HG03066 (cell line): ENCODE measurements around the gene ADPRHL1.
"Not testable (repeated sequence)": the region's sequence is repeated elsewhere in the genome, so short reads cannot be mapped to it uniquely, and the experiment has no call there.

Experiments
- ATAC-seq: cut with Tn5 transposase; IDR thresholded peaks from one replicate; pipeline ENCODE4 v1.9.1; 2021; ENCODE audit warnings: low read depth; ENCODE audit not compliant: unreplicated experiment

The ADPRHL1 gene

GRCh38 chr13:113458253-113459065 lies 5.2 kb upstream of the ADPRHL1 start:
- ATAC-seq: no peak

GRCh38 chr13:113457510-113457909 lies 4.2 kb upstream of the ADPRHL1 start:
- no peak for ATAC-seq

- ATAC-seq: no peak
These were observed 2.9 kb upstream of the ADPRHL1 start for GRCh38 chr13:113456116-113456702.

- ATAC-seq: no peak
These were observed 2.1 kb upstream of the ADPRHL1 start for GRCh38 chr13:113455384-113455783.

GRCh38 chr13:113454936-113455335 lies 1.6 kb upstream of the ADPRHL1 start:
- no peak for ATAC-seq

- no peak for ATAC-seq
These were observed 822 bp downstream of the ADPRHL1 start for GRCh38 chr13:113452466-113452865.

GRCh38 chr13:113451951-113452421 lies 1.3 kb downstream of the ADPRHL1 start:
- no peak for ATAC-seq

GRCh38 chr13:113450861-113451620 lies 2.2 kb downstream of the ADPRHL1 start:
- not testable (repeated sequence) for ATAC-seq

- ATAC-seq: not testable (repeated sequence)
These were observed 2.9 kb downstream of the ADPRHL1 start for GRCh38 chr13:113450348-113450744.

GRCh38 chr13:113449693-113450347 lies 3.5 kb downstream of the ADPRHL1 start:
- no peak for ATAC-seq

GRCh38 chr13:113448885-113449692 lies 4.2 kb downstream of the ADPRHL1 start:
- peak; percentile 51 for ATAC-seq

GRCh38 chr13:113448545-113448884 lies 4.8 kb downstream of the ADPRHL1 start:
- no peak for ATAC-seq

GRCh38 chr13:113447596-113447995 lies 5.7 kb downstream of the ADPRHL1 start:
- ATAC-seq: no peak

- no peak for ATAC-seq
These were observed 6.8 kb downstream of the ADPRHL1 start for GRCh38 chr13:113446488-113446854.

GRCh38 chr13:113445791-113446487 lies 7.3 kb downstream of the ADPRHL1 start:
- no peak for ATAC-seq

- ATAC-seq: no peak
These were observed 9.3 kb downstream of the ADPRHL1 start for GRCh38 chr13:113443991-113444390.

- no peak for ATAC-seq
These were observed 10.3 kb downstream of the ADPRHL1 start for GRCh38 chr13:113442985-113443362.

- ATAC-seq: no peak
These were observed 10.8 kb downstream of the ADPRHL1 start for GRCh38 chr13:113442354-113442984.

- no peak for ATAC-seq
These were observed 11.6 kb downstream of the ADPRHL1 start for GRCh38 chr13:113441661-113442060.
